Umbilical cord (tissue), 2 donors: ENCODE data around the gene RAB11A. TPM values are rescaled to one million over a fixed set of nuclear protein-coding genes. Genes with fewer than 3 reads are reported as not detected.

ENCODE experiments used
- DNase-seq: peaks from one replicate; pipeline ENCODE4 v3.0.0-alpha.2; 2015; ENCODE audit warnings: low spot score
- total RNA-seq: library from RNA; depleted of rRNA; stranded (reverse); fragments of >200 nt; gene quantifications from one replicate; pipeline ENCODE4 v1.2.3, GENCODE V29; 2014; ENCODE audit warnings: low replicate concordance; ENCODE audit not compliant: insufficient read depth

Gene RAB11A
- total RNA-seq, 1 donor from 2014 or later, result 54.2 TPM

GRCh38 chr15:65884511-65884910 is 15.2 kb downstream of the RAB11A start:
- no peak for DNase-seq

DNA sequence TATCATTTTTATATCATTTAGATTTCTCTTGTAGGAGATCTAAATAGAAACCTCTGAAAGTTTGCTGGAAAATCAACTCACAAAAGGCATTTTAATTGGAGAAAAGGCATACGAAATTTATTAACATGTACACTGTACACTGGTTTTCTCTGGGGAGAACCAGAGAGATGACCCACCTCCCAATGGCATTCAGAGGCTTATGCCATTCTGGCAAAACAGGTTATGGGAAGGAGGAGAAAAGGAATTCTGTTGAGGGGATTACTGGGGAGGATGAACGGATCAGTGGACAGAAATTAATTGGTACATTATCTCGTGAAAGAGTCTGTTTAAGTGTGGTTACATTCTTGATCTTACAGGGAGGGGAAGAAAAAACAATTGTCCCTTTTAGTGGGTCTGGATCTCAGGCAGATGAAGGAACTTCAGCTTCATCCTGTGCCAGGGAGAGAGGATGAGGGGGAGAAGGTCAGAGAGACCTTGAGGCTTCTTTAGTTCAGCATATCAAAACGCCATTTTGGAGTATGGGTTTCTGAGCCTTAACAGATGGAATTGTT is 16.5 kb downstream of the RAB11A start:
- no peak for DNase-seq

DNA sequence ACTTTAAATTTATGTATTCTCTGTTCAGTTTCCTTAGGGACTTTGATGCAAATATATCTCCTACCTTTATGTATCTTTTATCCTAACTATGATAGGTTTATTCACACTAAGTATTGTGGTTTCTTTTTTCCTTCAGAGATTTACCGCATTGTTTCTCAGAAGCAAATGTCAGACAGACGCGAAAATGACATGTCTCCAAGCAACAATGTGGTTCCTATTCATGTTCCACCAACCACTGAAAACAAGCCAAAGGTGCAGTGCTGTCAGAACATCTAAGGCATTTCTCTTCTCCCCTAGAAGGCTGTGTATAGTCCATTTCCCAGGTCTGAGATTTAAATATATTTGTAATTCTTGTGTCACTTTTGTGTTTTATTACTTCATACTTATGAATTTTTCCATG is 18.3 kb downstream of the RAB11A start:
- DNase-seq, result no peak

DNA sequence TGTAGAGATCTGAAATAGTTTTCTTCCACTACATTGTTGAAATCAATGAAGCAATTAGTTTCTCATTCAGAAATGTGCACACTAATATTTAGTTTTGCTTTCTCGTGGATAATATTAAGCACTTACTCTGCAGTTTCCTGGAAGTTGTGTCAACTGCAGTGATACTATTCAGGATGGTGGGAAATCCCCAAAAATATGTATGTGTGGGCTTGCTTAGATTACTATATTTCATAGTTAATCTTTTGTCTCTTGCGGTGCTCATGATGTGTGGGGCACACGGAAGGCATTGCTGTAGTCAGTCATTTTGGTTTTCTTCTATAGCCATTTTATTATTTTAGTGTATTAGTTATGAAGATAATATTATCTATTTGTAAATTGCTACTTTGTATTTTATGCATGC is 19.7 kb downstream of the RAB11A start:
- no peak for DNase-seq

DNA sequence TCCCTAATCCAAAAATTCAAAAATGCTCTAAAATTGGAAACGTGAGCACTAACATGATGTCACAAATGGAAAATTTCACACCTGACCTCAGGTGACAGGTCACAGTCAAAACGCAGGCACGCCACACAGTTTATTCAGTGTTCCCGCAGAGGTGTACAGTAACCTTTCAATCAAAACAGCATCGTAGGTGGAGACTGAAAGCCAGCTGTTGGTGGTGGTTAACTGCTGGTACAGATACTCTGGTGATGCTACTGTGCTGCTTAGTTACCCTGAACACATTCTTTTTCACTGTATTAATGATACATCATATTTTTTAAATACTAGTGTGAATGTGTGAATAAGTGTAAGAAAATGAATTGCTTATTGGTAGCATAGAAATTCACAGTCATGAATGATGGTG is 23.8 kb downstream of the RAB11A start:
- DNase-seq, result no peak

DNA sequence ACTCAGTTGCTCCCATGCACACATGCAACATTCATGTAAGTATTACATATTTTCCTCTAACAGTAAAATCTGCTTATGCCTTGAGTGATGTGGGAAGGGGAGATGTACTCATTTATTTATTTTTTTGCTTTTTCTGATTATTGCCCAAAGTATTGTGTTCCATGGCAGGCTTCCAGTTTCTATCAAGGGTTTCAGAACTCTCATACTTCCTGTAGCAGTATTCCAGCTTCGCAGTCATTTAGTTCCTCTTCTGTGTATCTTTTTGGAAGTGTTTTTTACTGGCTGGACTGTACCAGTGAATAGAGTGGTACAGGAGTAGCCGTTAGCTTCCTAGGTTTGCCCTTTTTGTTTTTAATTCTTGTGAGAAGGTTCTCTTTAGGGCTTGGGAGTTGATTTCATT is 26.9 kb downstream of the RAB11A start:
- no peak for DNase-seq

- DNase-seq, result no peak
Measured at GRCh38 chr15:65900488-65900887, 31.2 kb downstream of the RAB11A start.

GRCh38 chr15:65901336-65901735 is 32.0 kb downstream of the RAB11A start:
- DNase-seq, result no peak

- no peak for DNase-seq
Measured at GRCh38 chr15:65901836-65902235, 32.5 kb downstream of the RAB11A start.

DNA sequence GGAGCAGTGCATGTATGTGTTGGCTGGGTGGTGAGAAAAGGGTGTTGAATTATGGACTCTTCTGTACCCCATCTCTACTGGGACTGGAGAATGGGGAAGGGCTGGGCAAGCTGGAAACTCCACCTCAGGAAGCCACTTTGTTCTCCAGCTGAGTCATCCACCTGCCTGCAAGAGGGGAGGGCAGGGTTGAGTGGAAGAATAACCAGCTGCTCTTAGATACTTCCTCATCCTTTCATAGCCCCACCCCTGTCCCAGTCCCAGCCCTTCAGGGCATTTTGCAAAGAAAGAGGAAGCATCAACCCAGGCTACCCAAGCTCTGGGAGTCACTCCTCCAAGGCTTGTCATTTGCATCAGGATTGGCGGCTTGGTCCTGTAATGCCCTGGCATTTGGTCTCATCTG is 33.1 kb downstream of the RAB11A start:
- DNase-seq, result peak; percentile 40

GRCh38 chr15:65903296-65904073 is 34.2 kb downstream of the RAB11A start:
- no peak for DNase-seq

- no peak for DNase-seq
Measured at GRCh38 chr15:65904301-65904700, 35.0 kb downstream of the RAB11A start.

DNA sequence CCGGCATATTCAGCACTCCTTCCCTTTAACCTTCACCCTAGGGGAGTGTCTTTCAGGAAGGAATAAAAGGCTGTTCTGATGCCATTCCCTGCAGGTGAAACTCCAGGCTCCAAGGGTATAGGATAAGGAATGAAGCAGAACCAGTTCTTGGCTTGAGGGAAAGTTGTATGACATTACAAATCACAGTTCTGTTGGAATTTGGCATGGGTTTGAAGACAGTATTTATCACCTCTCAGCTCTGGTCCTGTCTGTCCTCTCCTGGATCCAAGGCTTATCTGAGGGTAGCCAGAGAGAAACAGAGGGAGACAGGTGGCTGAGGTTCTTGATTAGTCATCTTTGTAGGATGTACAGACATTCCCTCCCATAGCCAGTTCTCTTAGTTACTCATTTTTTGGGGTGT is 37.1 kb downstream of the RAB11A start:
- no peak for DNase-seq

DNA sequence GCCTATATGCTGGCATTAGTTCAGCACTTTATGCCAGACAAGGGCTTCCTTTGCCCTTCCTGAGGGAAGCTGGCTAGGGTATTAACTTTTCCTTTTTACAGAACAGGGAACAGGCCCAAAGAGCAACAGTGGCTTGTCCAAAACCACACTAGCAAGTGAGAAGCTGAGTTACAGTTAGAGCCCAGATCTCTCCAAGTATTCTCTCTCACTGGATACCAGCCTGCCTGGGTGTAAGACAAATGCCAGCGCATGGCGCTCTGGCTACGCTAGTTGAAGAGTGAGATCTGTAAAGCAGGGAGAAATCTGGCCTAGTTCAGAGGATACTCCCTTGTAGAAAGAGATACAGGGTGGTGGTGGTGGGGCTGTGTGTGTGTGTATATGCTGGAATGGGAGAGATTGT is 38.4 kb downstream of the RAB11A start:
- DNase-seq, result no peak

DNA sequence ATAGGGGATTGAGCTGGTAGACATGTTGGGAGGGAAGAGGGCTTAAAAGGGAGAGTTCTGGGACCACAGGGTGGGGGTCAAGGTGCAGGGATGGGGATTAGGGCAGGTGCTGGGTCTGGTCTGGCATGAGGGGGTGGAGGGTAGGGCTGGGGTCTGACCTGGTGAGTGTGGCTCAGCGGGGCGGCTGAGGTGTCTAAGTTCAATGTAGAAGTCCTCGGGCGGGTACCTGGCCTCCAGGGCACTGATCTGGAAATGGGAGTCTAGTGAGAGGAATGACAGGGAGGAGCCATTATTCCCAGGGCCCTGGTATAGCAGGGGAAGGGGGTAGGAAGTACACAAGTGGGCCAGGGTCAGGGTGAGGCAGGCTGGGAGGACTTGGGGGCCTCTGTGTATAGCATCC is 39.6 kb downstream of the RAB11A start:
- DNase-seq, result no peak

DNA sequence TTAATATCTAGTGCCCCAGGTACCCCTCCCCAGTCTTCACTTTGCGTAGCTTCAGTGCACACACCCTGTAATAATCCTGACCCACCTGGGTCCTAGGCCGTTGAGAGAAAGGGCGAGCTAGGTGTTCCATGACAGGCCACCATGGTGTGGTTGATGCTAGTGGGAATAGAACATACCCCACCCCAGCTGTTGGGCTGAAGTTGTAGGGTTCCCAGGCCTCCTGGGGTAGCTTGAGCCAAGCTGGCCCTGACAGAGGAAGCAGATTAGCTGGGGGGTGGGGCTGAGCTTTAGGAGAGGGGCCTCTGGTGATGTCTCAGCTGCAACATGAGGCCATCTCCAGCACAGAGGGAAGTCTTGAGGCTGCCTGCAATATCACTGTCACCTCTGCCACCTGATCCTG is 40.5 kb downstream of the RAB11A start:
- no peak for DNase-seq

DNA sequence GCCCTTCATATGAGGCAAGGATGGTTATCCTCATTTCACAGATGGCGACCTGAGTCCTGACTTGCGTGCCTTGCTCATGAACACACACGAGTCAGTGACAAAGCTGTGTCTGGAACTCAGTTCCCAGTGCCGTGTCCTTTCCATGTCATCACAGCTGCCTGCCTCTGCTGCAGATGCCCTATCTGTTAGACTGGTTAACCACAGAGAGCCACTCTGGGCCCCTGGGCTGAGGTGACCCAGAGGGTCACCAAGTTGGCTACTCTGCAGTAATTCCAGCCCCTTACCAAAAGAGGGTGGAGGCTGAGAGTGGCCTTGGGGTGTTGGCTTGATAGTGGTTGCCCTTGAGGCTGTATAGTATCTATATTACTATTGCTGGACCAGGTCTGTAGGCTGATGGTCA is 41.0 kb downstream of the RAB11A start:
- no peak for DNase-seq

DNA sequence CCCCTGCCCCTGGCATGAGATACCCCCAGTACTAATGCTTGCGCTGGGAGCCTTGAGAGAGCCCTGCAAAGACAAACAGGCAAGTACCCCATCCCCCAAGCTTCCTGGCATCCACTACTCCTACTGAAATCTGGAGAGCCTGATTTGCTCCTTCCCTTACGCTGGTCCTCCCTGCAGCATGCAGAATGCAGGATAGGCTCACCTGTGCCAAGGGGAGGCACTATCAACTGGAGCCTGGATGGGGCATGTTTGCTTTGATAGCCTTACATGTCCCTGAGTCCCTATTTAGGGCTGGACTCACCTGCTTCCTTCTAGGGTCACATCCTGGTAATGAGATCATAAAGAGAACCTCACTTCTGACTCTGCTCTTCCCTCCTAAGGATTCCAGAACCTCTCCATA is 42.9 kb downstream of the RAB11A start:
- no peak for DNase-seq

GRCh38 chr15:65913631-65914199 is 44.4 kb downstream of the RAB11A start:
- DNase-seq, result no peak

DNA sequence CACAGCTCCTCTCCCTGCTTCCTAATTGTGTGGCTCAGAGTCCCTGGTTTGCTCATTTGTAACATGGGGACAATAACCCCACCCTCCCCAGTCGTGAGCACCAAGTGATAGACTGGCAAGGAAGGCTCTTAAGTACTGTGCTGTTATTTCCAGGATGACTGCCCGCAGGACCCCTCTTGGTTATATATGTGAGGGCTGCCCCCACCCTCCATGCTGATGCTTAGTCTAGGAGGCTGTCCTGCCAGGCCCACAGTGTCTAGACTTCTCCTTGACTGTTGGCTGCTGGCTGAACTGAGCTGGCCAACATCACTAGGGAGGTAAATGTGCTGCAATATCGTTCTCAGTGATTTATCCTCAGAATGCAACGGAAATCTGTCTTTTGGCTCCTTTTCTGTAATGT is 45.1 kb downstream of the RAB11A start:
- DNase-seq, result no peak

DNA sequence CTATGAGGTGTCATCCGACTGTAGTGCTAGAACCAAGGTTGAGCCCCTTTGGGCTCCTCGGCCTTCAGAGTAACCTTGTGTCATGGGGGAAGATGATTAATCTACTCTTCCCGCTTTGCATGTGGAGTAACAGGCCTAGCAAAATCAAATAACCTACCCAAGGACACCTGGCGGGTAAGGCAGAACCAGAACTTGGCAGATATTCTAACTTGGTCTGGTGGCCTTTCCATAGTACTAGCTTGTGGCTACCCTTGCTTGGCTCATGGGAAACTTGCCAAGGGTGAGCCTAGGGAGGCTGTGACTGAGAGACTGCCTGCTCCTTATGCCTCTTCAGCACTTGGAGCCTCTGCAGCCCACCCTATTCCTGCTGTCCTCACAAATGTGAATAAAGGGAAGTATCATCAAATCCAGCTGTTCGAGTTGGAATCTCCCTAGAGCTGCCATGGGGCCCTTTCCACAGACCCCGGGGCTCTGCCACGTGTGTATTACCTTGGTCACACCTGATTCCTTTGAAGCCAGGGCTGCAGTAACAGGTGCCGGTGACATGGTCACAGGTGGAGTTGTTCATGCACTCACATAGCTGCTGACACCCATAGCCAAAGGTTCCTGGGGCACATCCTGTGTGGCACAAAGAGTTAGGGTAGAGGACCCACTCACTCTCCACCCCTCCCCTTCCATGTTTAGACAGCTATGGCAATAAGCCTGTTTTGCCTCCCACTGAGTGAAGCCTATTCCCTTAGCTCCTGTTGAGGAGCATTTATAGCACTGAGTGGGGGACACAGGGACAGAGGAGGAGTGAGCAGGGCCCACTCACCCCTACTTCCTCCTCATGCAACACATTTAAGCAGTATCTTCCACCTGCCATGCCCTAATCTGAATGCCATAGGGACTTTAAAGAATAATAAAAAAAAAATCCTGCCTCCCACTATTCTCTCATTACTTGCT is 46.0 kb downstream of the RAB11A start:
- DNase-seq, result no peak

- DNase-seq, result no peak
Measured at GRCh38 chr15:65916041-65916663, 46.9 kb downstream of the RAB11A start.
